ENCODE measurements around the gene ATP5F1A. TPM values are rescaled to one million over a fixed set of nuclear protein-coding genes. Genes with fewer than 3 reads are reported as not detected.

ATP5F1A gene
- total RNA-seq, 2 donors from 2014 or later, result 457 to 522 TPM

- intact Hi-C loops (cut with DNase I), result no loop called here
- WGBS, result 96% methylated on average over 3 of the region's 3 CpGs
Observed at GRCh38 chr18:46060359-46060841, 37.7 kb downstream of the ATP5F1A start.

GRCh38 chr18:46055838-46056230 is 42.3 kb downstream of the ATP5F1A start:
- 47% methylated on average over 4 of the region's 4 CpGs for WGBS
- TF ChIP-seq CTCF (IDR thresholded peaks at IDR 0.05) (no peak), POLR2A (IDR thresholded peaks at IDR 0.05) (no peak), POLR2AphosphoS5 (IDR thresholded peaks at IDR 0.05) (no peak)
- DNase-seq (ENCODE audit: low spot score), result no peak
- no peak overlapping the region for H3K4me3 ChIP-seq
- no peaks in the 10 kb centered on the region for H3K36me3 ChIP-seq
- no peaks in the 10 kb centered on the region for H3K9me3 ChIP-seq
- intact Hi-C loops (cut with DNase I), result no loop called here
- no peaks in the 10 kb centered on the region for H3K27me3 ChIP-seq (replicated peaks; ENCODE audit: insufficient read depth)
- no peaks in the 10 kb centered on the region for H3K4me1 ChIP-seq (replicated peaks)
- H3K27ac ChIP-seq, result no peak overlapping the region

More at GRCh38 chr18:46060359-46060841, 37.7 kb downstream of the ATP5F1A start:
- no peaks in the 10 kb centered on the region for H3K36me3 ChIP-seq
- no peak for DNase-seq (ENCODE audit: low spot score)
- no peak overlapping the region for H3K4me3 ChIP-seq
- H3K4me1 ChIP-seq (replicated peaks), result no peaks in the 10 kb centered on the region
- no peaks in the 10 kb centered on the region for H3K9me3 ChIP-seq
- H3K27me3 ChIP-seq (replicated peaks; ENCODE audit: insufficient read depth), result no peaks in the 10 kb centered on the region
- no peak overlapping the region for H3K27ac ChIP-seq
- TF ChIP-seq POLR2A (IDR thresholded peaks at IDR 0.05), result no peak
- TF ChIP-seq CTCF (IDR thresholded peaks at IDR 0.05), result no peak
- no peak for TF ChIP-seq POLR2AphosphoS5 (IDR thresholded peaks at IDR 0.05)

DNA sequence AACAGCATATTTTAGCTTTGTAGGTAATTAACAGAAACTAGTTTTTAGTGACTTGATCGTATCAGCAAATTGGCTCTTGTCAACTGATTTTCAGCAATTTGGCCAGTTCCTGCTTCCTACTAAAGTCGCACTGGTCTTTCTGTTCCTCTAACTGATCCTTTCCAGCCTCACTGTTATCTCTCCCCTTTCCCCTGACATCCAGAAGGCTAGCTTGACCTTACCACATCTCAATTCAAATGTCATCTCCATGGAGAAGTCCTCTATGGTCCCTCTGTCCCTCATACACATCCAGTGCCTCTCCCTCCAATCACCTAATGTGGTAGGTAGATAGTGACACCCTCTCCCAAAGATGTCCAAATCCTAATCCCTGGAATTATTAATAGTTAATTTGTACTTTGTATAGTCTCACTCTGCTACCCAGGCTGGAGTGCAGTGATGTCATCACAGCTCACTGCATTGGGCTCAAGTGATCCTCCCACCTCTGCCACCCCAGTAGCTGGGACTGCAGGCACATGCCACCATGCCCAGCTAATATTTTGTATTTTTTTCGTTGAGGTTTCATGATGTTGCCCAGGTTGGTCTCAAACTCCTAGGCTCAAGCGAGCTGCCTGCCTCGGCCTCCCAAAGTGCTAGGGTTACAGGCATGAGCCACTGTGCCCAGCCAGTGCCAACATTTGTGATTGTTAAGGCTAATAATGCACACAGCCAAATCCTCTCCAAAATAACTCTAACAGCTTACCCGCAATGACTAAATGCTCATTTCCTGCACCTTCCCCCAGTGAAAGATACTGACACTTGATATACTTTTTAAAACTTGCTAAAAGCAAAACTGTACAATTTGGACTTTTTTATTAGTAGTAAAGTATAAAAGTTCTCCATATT is 42.9 kb downstream of the ATP5F1A start:
- H3K36me3 ChIP-seq, result no peaks in the 10 kb centered on the region
- H3K27me3 ChIP-seq (replicated peaks; ENCODE audit: insufficient read depth), result no peaks in the 10 kb centered on the region
- intact Hi-C loops (cut with DNase I), result no loop called here
- H3K9me3 ChIP-seq, result no peaks in the 10 kb centered on the region
- TF ChIP-seq POLR2A (IDR thresholded peaks at IDR 0.05) (no peak), POLR2AphosphoS5 (IDR thresholded peaks at IDR 0.05) (no peak), CTCF (IDR thresholded peaks at IDR 0.05) (no peak)
- WGBS, result 66% methylated on average over 6 of the region's 6 CpGs
- no peak overlapping the region for H3K4me3 ChIP-seq
- no peak for DNase-seq (ENCODE audit: low spot score)
- H3K27ac ChIP-seq, result no peak overlapping the region
- H3K4me1 ChIP-seq (replicated peaks), result no peaks in the 10 kb centered on the region

DNA sequence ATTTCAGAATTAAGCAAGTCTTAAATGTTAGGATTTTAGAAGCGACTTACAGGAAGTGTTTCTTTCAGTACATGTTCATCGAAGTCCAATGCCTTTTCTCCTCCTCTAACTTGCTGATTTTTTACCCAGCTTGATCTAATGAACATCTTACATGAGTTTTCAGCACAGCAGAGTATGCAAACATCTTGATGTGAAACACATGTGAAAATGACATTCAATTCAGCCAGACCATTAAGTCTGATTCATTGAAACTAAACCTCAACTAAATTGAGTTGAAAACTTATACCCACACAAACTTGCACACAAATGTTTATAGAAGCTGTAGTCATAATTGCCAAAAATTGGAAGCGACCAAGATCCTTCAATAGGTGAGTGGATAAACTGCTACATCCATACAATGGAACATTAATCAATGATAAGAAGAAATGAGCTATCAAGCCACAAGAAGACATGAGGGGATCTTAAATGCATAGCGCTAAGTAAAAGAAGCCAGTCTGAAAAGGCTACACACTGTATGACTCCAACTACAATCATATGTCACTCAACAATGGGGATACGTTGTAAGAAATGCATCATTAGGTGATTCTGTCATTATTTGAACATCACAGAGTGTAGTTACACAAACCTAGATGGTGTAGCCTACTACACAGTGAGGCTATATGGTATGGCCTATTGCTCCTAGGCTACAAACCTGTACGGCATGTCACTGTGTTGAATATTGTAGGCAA is 44.6 kb downstream of the ATP5F1A start:
- DNase-seq (ENCODE audit: low spot score), result no peak
- Histone ChIP-seq H3K27ac (no peak overlapping the region), H3K36me3 (no peaks in the 10 kb centered on the region), H3K27me3 (replicated peaks; ENCODE audit: insufficient read depth) (no peaks in the 10 kb centered on the region), H3K9me3 (no peaks in the 10 kb centered on the region), H3K4me1 (replicated peaks) (no peaks in the 10 kb centered on the region), H3K4me3 (no peak overlapping the region)
- TF ChIP-seq CTCF (IDR thresholded peaks at IDR 0.05) (no peak), POLR2AphosphoS5 (IDR thresholded peaks at IDR 0.05) (no peak), POLR2A (IDR thresholded peaks at IDR 0.05) (no peak)
- intact Hi-C loops (cut with DNase I), result no loop called here
- 95% methylated on average over 6 of the region's 6 CpGs for WGBS

All from prostate gland (tissue), 2 donors.